Liver (tissue), 9 donors: Measurements from ENCODE around the gene MMD2. TPM values are rescaled to one million over a fixed set of nuclear protein-coding genes. Genes with fewer than 3 reads are reported as not detected.
"Not testable (repeated sequence)": the region's sequence is repeated elsewhere in the genome, so short reads cannot be mapped to it uniquely, and the experiment has no call there.

Source experiments
- DNase-seq: peaks from one replicate; pipeline ENCODE4 v3.0.0-alpha.2; 2017; ENCODE audit warnings: low spot score
- H3K27ac ChIP-seq, 2 donors: one replicate each; pipeline ENCODE4 v1.7.0; 2013; ENCODE audit warnings: inconsistent platforms in 2 of 2, low read length in 2 of 2, control low read depth in 1 of 2, low read depth in 1 of 2, mild to moderate bottlenecking in 1 of 2
- H3K27me3 ChIP-seq, 4 donors: one replicate each; pipeline versions ENCODE4 v1.6.1 to v1.7.0; 2013; ENCODE audit warnings: low read length in 3 of 4, inconsistent platforms in 1 of 4, mild to moderate bottlenecking in 1 of 4, moderate library complexity in 1 of 4; ENCODE audit not compliant: control insufficient read depth in 4 of 4, insufficient read depth in 4 of 4
- H3K36me3 ChIP-seq, 4 donors: one replicate each; pipeline versions ENCODE4 v1.6.1 to v1.7.0; 2013; ENCODE audit warnings: low read length in 3 of 4, mild to moderate bottlenecking in 3 of 4, low read depth in 1 of 4, moderate library complexity in 1 of 4; ENCODE audit not compliant: control insufficient read depth in 4 of 4, insufficient read depth in 3 of 4
- H3K4me1 ChIP-seq, 4 donors: one replicate each; pipeline versions ENCODE4 v1.6.1 to v1.7.0; 2013; ENCODE audit warnings: low read length in 3 of 4, mild to moderate bottlenecking in 3 of 4, moderate library complexity in 1 of 4; ENCODE audit not compliant: control insufficient read depth in 4 of 4, insufficient read depth in 4 of 4
- H3K4me3 ChIP-seq, 3 donors: one replicate each; pipeline versions ENCODE4 v1.6.1 to v1.7.0; 2013; ENCODE audit warnings: low read length in 3 of 3, control low read depth in 1 of 3, low read depth in 1 of 3, mild to moderate bottlenecking in 1 of 3
- H3K9ac ChIP-seq, 2 donors: one replicate each; pipeline ENCODE4 v1.7.0; 2013; ENCODE audit warnings: low read length in 2 of 2, mild to moderate bottlenecking in 2 of 2, moderate library complexity in 2 of 2, control low read depth in 1 of 2, low read depth in 1 of 2
- H3K9me3 ChIP-seq, 4 donors: one replicate each; pipeline versions ENCODE4 v1.6.1 to v1.7.0; 2013; ENCODE audit warnings: low read length in 3 of 4; ENCODE audit not compliant: control insufficient read depth in 4 of 4
- CTCF ChIP-seq: fragments of 150-350 bp; IDR thresholded peaks from 2 replicates; pipeline ENCODE4 v1.5.1; 2017; ENCODE audit warnings: improper control_type of control experiment, low read depth, low read length; ENCODE audit not compliant: missing input control
- EGR1 ChIP-seq, 2 donors: IDR thresholded peaks; 2 replicates each; pipeline ENCODE4 v1.6.1; 2016 to 2018; ENCODE audit warnings: antibody characterized with exemption in 2 of 2, low read depth in 2 of 2
- FOXA1 ChIP-seq: IDR thresholded peaks from 2 replicates; pipeline ENCODE4 v1.6.1; 2016; ENCODE audit warnings: antibody characterized with exemption
- FOXA2 ChIP-seq: IDR thresholded peaks from 2 replicates; pipeline ENCODE4 v1.6.1; 2016; ENCODE audit warnings: antibody characterized with exemption
- GABPA ChIP-seq, 2 donors: IDR thresholded peaks in 1 of 2; conservative IDR thresholded peaks in 1 of 2; 2 replicates each; pipeline ENCODE4 v1.6.1; 2016; ENCODE audit warnings: antibody characterized with exemption in 2 of 2, mild to moderate bottlenecking in 1 of 2, moderate library complexity in 1 of 2
- HNF4A ChIP-seq, 2 donors: conservative IDR thresholded peaks; 2 replicates each; pipeline ENCODE4 v1.6.1; 2016; ENCODE audit warnings: antibody characterized with exemption in 2 of 2, mild to moderate bottlenecking in 2 of 2
- HNF4G ChIP-seq: IDR thresholded peaks from 2 replicates; pipeline ENCODE4 v1.6.1; 2016; ENCODE audit warnings: antibody characterized with exemption
- JUND ChIP-seq, 2 donors: IDR thresholded peaks; 2 replicates each; pipeline ENCODE4 v1.6.1; 2016; ENCODE audit warnings: antibody characterized with exemption in 2 of 2
- NR2F2 ChIP-seq: IDR thresholded peaks from 2 replicates; pipeline ENCODE4 v1.6.1; 2016; ENCODE audit warnings: antibody characterized with exemption
- RAD21 ChIP-seq, 2 donors: IDR thresholded peaks; 2 replicates each; pipeline ENCODE4 v1.6.1; 2016; ENCODE audit warnings: antibody characterized with exemption in 2 of 2, mild to moderate bottlenecking in 2 of 2
- RXRA ChIP-seq, 2 donors: IDR thresholded peaks; 2 replicates each; pipeline ENCODE4 v1.6.1; 2017 to 2018; ENCODE audit warnings: antibody characterized with exemption in 2 of 2, mild to moderate bottlenecking in 1 of 2
- SP1 ChIP-seq: IDR thresholded peaks from 2 replicates; pipeline ENCODE4 v1.6.1; 2018; ENCODE audit warnings: antibody characterized with exemption, mild to moderate bottlenecking
- TAF1 ChIP-seq: conservative IDR thresholded peaks from 2 replicates; pipeline ENCODE4 v1.6.1; 2016; ENCODE audit warnings: antibody characterized with exemption, mild to moderate bottlenecking
- YY1 ChIP-seq: IDR thresholded peaks from 2 replicates; pipeline ENCODE4 v1.6.1; 2016; ENCODE audit warnings: antibody characterized with exemption, mild to moderate bottlenecking
- ZBTB33 ChIP-seq: IDR thresholded peaks from 2 replicates; pipeline ENCODE4 v1.6.1; 2016; ENCODE audit warnings: antibody characterized with exemption
- WGBS: extraction: QIAGEN DNeasy Blood & Tissue Kit; methylation state at CpG from one replicate; pipeline ENCODE4 v1.1.7; 2013; 5-methylcytosine and 5-hydroxymethylcytosine counted together
- polyA plus RNA-seq, 2 donors: library from polyadenylated mRNA; stranded (reverse) in 1 of 2; unstranded in 1 of 2; fragments of 200-250 nt in 1 of 2; fragments of >200 nt in 1 of 2; fragmentation: Nextera tagmentation in 1 of 2; extraction: Ambion mirVana in 1 of 2; gene quantifications; one replicate each; pipeline versions ENCODE4 v1.2.1 to v1.2.3, GENCODE V29; 2013 to 2015
- total RNA-seq, 2 donors: library from RNA; depleted of rRNA; stranded (reverse); fragments of >200 nt; gene quantifications; one replicate each; pipeline ENCODE4 v1.2.3, GENCODE V29; 2014
- TF ChIP-seq, protein P1 (sequence below): IDR thresholded peaks from 2 replicates; pipeline ENCODE4 v1.6.1; 2016; ENCODE audit warnings: antibody characterized with exemption, mild to moderate bottlenecking
- TF ChIP-seq, protein P2 (sequence below): IDR thresholded peaks from 2 replicates; pipeline ENCODE4 v1.6.1; 2016; ENCODE audit warnings: antibody characterized with exemption
- TF ChIP-seq, protein P3 (sequence below): IDR thresholded peaks from 2 replicates; pipeline ENCODE4 v1.6.1; 2016; ENCODE audit warnings: antibody characterized with exemption
- donor health status: healthy.
- donor health status: healthy.
- donor health status: healthy.
- donor health status: healthy.
- donor health status: healthy.

MMD2 gene
- total and polyA plus RNA-seq, 4 donors, result not detected

- Histone ChIP-seq H3K27me3 (no peaks in the 10 kb centered on the region), H3K36me3 (peaks cover 11 to 35% (median 22%) of the 10 kb centered on the region in 4 donors), H3K9me3 (no peaks in the 10 kb centered on the region), H3K4me1 (no peaks in the 10 kb centered on the region), H3K4me3 (no peak overlapping the region), H3K27ac (no peak overlapping the region), H3K9ac (no peak overlapping the region)
- DNase-seq, result no peak
- no peak for TF ChIP-seq FOXA1
- no peak for TF ChIP-seq CTCF
- no peak for TF ChIP-seq EGR1 (IDR thresholded peaks at IDR 0.05; ENCODE audit: low read depth in 2 of 2)
- TF ChIP-seq GABPA (IDR thresholded peaks at IDR 0.05 in 1 of 2, conservative IDR thresholded peaks at IDR 0.05 in 1 of 2), result no peak
- no peak for TF ChIP-seq ZBTB33
- no peak for TF ChIP-seq HNF4A (conservative IDR thresholded peaks at IDR 0.05)
- no peak for TF ChIP-seq RAD21 (IDR thresholded peaks at IDR 0.05)
- TF ChIP-seq, protein P1, sequence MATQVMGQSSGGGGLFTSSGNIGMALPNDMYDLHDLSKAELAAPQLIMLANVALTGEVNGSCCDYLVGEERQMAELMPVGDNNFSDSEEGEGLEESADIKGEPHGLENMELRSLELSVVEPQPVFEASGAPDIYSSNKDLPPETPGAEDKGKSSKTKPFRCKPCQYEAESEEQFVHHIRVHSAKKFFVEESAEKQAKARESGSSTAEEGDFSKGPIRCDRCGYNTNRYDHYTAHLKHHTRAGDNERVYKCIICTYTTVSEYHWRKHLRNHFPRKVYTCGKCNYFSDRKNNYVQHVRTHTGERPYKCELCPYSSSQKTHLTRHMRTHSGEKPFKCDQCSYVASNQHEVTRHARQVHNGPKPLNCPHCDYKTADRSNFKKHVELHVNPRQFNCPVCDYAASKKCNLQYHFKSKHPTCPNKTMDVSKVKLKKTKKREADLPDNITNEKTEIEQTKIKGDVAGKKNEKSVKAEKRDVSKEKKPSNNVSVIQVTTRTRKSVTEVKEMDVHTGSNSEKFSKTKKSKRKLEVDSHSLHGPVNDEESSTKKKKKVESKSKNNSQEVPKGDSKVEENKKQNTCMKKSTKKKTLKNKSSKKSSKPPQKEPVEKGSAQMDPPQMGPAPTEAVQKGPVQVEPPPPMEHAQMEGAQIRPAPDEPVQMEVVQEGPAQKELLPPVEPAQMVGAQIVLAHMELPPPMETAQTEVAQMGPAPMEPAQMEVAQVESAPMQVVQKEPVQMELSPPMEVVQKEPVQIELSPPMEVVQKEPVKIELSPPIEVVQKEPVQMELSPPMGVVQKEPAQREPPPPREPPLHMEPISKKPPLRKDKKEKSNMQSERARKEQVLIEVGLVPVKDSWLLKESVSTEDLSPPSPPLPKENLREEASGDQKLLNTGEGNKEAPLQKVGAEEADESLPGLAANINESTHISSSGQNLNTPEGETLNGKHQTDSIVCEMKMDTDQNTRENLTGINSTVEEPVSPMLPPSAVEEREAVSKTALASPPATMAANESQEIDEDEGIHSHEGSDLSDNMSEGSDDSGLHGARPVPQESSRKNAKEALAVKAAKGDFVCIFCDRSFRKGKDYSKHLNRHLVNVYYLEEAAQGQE, result no peak
- TF ChIP-seq NR2F2, result no peak
- TF ChIP-seq HNF4G, result no peak
- TF ChIP-seq, protein P2, sequence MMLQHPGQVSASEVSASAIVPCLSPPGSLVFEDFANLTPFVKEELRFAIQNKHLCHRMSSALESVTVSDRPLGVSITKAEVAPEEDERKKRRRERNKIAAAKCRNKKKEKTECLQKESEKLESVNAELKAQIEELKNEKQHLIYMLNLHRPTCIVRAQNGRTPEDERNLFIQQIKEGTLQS, result no peak
- TF ChIP-seq SP1, result no peak
- no peak for TF ChIP-seq FOXA2
- TF ChIP-seq YY1, result no peak
- no peak for TF ChIP-seq JUND (IDR thresholded peaks at IDR 0.05)
- TF ChIP-seq TAF1, result no peak
- no peak for TF ChIP-seq RXRA (IDR thresholded peaks at IDR 0.05)
- TF ChIP-seq, protein P3, sequence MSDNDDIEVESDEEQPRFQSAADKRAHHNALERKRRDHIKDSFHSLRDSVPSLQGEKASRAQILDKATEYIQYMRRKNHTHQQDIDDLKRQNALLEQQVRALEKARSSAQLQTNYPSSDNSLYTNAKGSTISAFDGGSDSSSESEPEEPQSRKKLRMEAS, result no peak
- WGBS, result 90% methylated on average over 8 of the region's 8 CpGs
Measured at GRCh38 chr7:4993471-4993870, 34.5 kb upstream of the MMD2 start.

- H3K9ac ChIP-seq, H3K4me3 ChIP-seq, H3K27me3 ChIP-seq, H3K9me3 ChIP-seq, H3K27ac ChIP-seq, H3K4me1 ChIP-seq, DNase-seq: not testable (repeated sequence)
- peaks cover 8 to 29% (median 23%) of the 10 kb centered on the region in 4 donors for H3K36me3 ChIP-seq
- 75% methylated on average over 2 of the region's 2 CpGs for WGBS
Measured at GRCh38 chr7:4982741-4983140, 23.8 kb upstream of the MMD2 start.

- WGBS, result 98% methylated on average over 17 of the region's 17 CpGs
- not testable (repeated sequence) for H3K9me3 ChIP-seq, H3K4me3 ChIP-seq, H3K4me1 ChIP-seq, H3K27me3 ChIP-seq, DNase-seq, H3K27ac ChIP-seq, H3K9ac ChIP-seq
- peaks cover 14 to 30% (median 23%) of the 10 kb centered on the region in 4 donors for H3K36me3 ChIP-seq
Measured at GRCh38 chr7:4981295-4981890, 22.4 kb upstream of the MMD2 start.

DNA sequence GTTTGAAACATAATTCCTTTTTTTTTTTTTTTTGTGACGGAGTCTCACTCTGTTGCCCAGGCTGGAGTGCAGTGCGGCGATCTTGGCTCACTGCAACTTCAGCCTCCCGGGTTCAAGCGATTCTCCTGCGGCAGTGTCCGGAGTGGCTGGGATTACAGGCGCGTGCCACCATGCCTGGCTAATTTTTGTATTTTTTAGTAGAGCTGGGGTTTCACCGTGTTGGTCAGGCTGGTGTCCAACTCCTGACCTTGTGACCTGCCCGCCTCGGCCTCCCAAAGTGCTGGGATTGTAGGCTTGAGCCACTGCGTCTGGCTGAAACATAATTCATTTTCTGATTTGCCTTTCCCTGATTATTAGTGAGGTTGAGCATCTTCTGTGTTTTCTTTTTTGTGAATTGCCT is 16.6 kb upstream of the MMD2 start:
- H3K9me3 ChIP-seq, H3K4me3 ChIP-seq, H3K4me1 ChIP-seq, H3K9ac ChIP-seq, H3K27me3 ChIP-seq, DNase-seq, H3K27ac ChIP-seq: not testable (repeated sequence)
- H3K36me3 ChIP-seq, result peaks cover 9 to 17% (median 13%) of the 10 kb centered on the region in 4 donors
- 92% methylated on average over 13 of the region's 13 CpGs for WGBS
